GM13976 (cell line): Measurements from ENCODE around the gene CDADC1.
A peak's percentile ranks its signal among the peaks of the same experiment; 100 is the strongest.

ENCODE experiments used
- DNase-seq: peaks from one replicate; pipeline ENCODE4 v3.0.0; 2012; ENCODE audit warnings: low spot score
- CTCF ChIP-seq: IDR thresholded peaks from 2 replicates; pipeline ENCODE4 v1.5.1; 2012; ENCODE audit warnings: borderline replicate concordance, mild to moderate bottlenecking; ENCODE audit not compliant: insufficient read depth; ENCODE audit errors: extremely low read depth, missing control alignments, control extremely low read depth
- in situ Hi-C: fragments of 300-500 bp; cut with MboI; formaldehyde crosslinking; loops from one replicate; pipeline ENCODE4 v1.12.0; 2022; ENCODE audit warnings: low sequenced_read_pairs, mixed read lengths, inconsistent platforms; ENCODE audit not compliant: unreplicated experiment

CDADC1 gene

GRCh38 chr13:49235856-49236431 is 11.8 kb upstream of the CDADC1 start:
- no peak for TF ChIP-seq CTCF
- no peak for DNase-seq
- in situ Hi-C loops = no loop called here

GRCh38 chr13:49238621-49239020 is 9.1 kb upstream of the CDADC1 start:
- no peak for TF ChIP-seq CTCF
- in situ Hi-C loops = no loop called here
- no peak for DNase-seq

- peak; percentile 50 for TF ChIP-seq CTCF
- peak; percentile 32 for DNase-seq
- in situ Hi-C loops = no loop called here
Observed at GRCh38 chr13:49240017-49240416, 7.7 kb upstream of the CDADC1 start.

- in situ Hi-C loops = no loop called here
- TF ChIP-seq CTCF = no peak
- DNase-seq = no peak
Observed at GRCh38 chr13:49241296-49241695, 6.4 kb upstream of the CDADC1 start.

- no peak for TF ChIP-seq CTCF
- DNase-seq = no peak
- in situ Hi-C loops = no loop called here
Observed at GRCh38 chr13:49245101-49245500, 2.6 kb upstream of the CDADC1 start.

GRCh38 chr13:49246850-49247642 is 679 bp upstream of the CDADC1 start:
- DNase-seq = no peak
- in situ Hi-C loops = no loop called here
- TF ChIP-seq CTCF = no peak
